HepG2 (cell line): ENCODE results near the gene SEC61G. TPM values are rescaled to one million over a fixed set of nuclear protein-coding genes. Genes with fewer than 3 reads are reported as not detected.

Source experiments
- ASH2L ChIP-seq: fragments of 300-600, 200-600 bp; sonication (generic); IDR thresholded peaks from 2 replicates; pipeline ENCODE4 v1.7.0; 2017; ENCODE audit warnings: low read depth, mild to moderate bottlenecking, moderate library complexity, mixed read lengths, low read length; ENCODE audit not compliant: insufficient read length
- CCDC6 ChIP-seq: sonication (generic); formaldehyde crosslinking; IDR thresholded peaks from 2 replicates; pipeline ENCODE4 v1.8.1; 2022; ENCODE audit warnings: mild to moderate bottlenecking, missing genetic modification reagents, moderate library complexity
- EHMT2 ChIP-seq: fragments of 200-600 bp; sonication (generic); IDR thresholded peaks from 2 replicates; pipeline ENCODE4 v1.7.0; 2017; ENCODE audit warnings: antibody characterized with exemption, low read depth, low read length, borderline replicate concordance
- GZF1 ChIP-seq: sonication (generic); formaldehyde crosslinking; IDR thresholded peaks from 2 replicates; pipeline ENCODE4 v1.5.1; 2020; ENCODE audit warnings: mild to moderate bottlenecking, missing genetic modification reagents
- MAX ChIP-seq: IDR thresholded peaks from 2 replicates; pipeline ENCODE4 v1.6.1; 2012; ENCODE audit warnings: inconsistent platforms
- MEF2D ChIP-seq: sonication (generic); formaldehyde crosslinking; IDR thresholded peaks from 2 replicates; pipeline ENCODE4 v1.5.1; 2020; ENCODE audit warnings: mild to moderate bottlenecking, missing genetic modification reagents
- PAWR ChIP-seq: sonication (generic); formaldehyde crosslinking; IDR thresholded peaks from 2 replicates; pipeline ENCODE4 v1.4.0; 2020; ENCODE audit warnings: missing genetic modification reagents, mild to moderate bottlenecking, borderline replicate concordance
- PCBP1 ChIP-seq: fragments of 200-400 bp; formaldehyde crosslinking; IDR thresholded peaks from 2 replicates; pipeline ENCODE4 v1.6.1; 2017; ENCODE audit warnings: mild to moderate bottlenecking, low read depth, low read length, borderline replicate concordance
- RNF219 ChIP-seq: sonication (generic); formaldehyde crosslinking; IDR thresholded peaks from 2 replicates; pipeline ENCODE4 v1.5.0; 2020; ENCODE audit warnings: mild to moderate bottlenecking, missing genetic modification reagents
- SMAD3 ChIP-seq: sonication (generic); formaldehyde crosslinking; IDR thresholded peaks from 2 replicates; pipeline ENCODE4 v1.4.0; 2020; ENCODE audit warnings: missing genetic modification reagents
- ZBTB46 ChIP-seq: sonication (generic); formaldehyde crosslinking; IDR thresholded peaks from 2 replicates; pipeline ENCODE4 v1.4.0; 2020; ENCODE audit warnings: mild to moderate bottlenecking, missing genetic modification reagents, borderline replicate concordance
- ZFP37 ChIP-seq: sonication (generic); formaldehyde crosslinking; IDR thresholded peaks from 2 replicates; pipeline ENCODE4 v1.4.0; 2020; ENCODE audit warnings: missing genetic modification reagents, borderline replicate concordance
- ZFP90 ChIP-seq: sonication (generic); formaldehyde crosslinking; IDR thresholded peaks from 2 replicates; pipeline ENCODE4 v1.8.0; 2022; ENCODE audit warnings: missing genetic modification reagents, mild to moderate bottlenecking, inconsistent platforms, borderline replicate concordance
- ZKSCAN1 ChIP-seq: fragments of 150-350 bp; IDR thresholded peaks from 2 replicates; pipeline ENCODE4 v1.6.1; 2014; ENCODE audit warnings: low read length
- ZNF230 ChIP-seq: sonication (generic); formaldehyde crosslinking; IDR thresholded peaks from 2 replicates; pipeline ENCODE4 v1.4.0; 2020; ENCODE audit warnings: mild to moderate bottlenecking, missing genetic modification reagents
- ZNF569 ChIP-seq: sonication (generic); formaldehyde crosslinking; IDR thresholded peaks from 2 replicates; pipeline ENCODE4 v1.5.0; 2020; ENCODE audit warnings: mild to moderate bottlenecking, missing genetic modification reagents, moderate library complexity, borderline replicate concordance
- ZNF607 ChIP-seq: sonication (generic); formaldehyde crosslinking; IDR thresholded peaks from 2 replicates; pipeline ENCODE4 v1.5.1; 2020; ENCODE audit warnings: missing genetic modification reagents, mild to moderate bottlenecking, borderline replicate concordance
- ZNF609 ChIP-seq: sonication (generic); formaldehyde crosslinking; IDR thresholded peaks from 2 replicates; pipeline ENCODE4 v1.4.0; 2020; ENCODE audit warnings: mild to moderate bottlenecking, missing genetic modification reagents, borderline replicate concordance
- ZNF747 ChIP-seq: sonication (generic); formaldehyde crosslinking; IDR thresholded peaks from 2 replicates; pipeline ENCODE4 v1.8.1; 2023; ENCODE audit warnings: missing genetic modification reagents, mild to moderate bottlenecking, borderline replicate concordance
- polyA plus RNA-seq, 8 experiments: library from polyadenylated mRNA; depleted of rRNA in 3 of 8; stranded (reverse) in 7 of 8; unstranded in 1 of 8; fragments of >200 nt; fragmentation: Illumina TruSeq in 4 of 8; extraction: Trizol in 4 of 8; gene quantifications; 2 replicates each; pipeline versions ENCODE4 v1.2.1 to v1.2.3, GENCODE V29; 2011 to 2016; ENCODE audit warnings: low read depth in 4 of 8, missing spikeins in 1 of 8, mixed read lengths in 1 of 8; ENCODE audit not compliant: insufficient read depth in 1 of 8
- total RNA-seq, 5 experiments: library from RNA; depleted of rRNA; stranded (reverse); fragments of >200 nt; fragmentation: Illumina TruSeq; extraction: Trizol; gene quantifications; 2 replicates each; pipeline ENCODE4 v1.2.3, GENCODE V29; 2016; ENCODE audit warnings: low read depth in 1 of 5

Gene SEC61G
- total and polyA plus RNA-seq, 2 of the 13 experiments (the other 11 are each of a cell fraction or from before 2014, with no cell fraction given), result 126 to 328 TPM

- TF ChIP-seq RNF219 (no peak), MAX (peak; percentile 95), PAWR (CRISPR knock-in tag) (no peak), ZNF607 (CRISPR knock-in tag) (no peak; the same call in 1 of the 2 replicates), ZFP90 (CRISPR knock-in tag) (no peak), GZF1 (CRISPR knock-in tag) (no peak), ZNF609 (no peak), ASH2L (no peak), ZNF747 (CRISPR knock-in tag) (no peak; the same call in 1 of the 2 replicates), MEF2D (CRISPR knock-in tag) (0 out of 2 replicates have a peak, but pooled peaks have one; percentile 44), EHMT2 (no peak), ZBTB46 (CRISPR knock-in tag) (no peak), ZNF230 (CRISPR knock-in tag) (peak; percentile 84; the same call in 1 of the 2 replicates), ZFP37 (CRISPR knock-in tag) (no peak), PCBP1 (no peak), ZNF569 (CRISPR knock-in tag) (no peak), ZKSCAN1 (no peak), CCDC6 (CRISPR knock-in tag) (no peak), SMAD3 (0 out of 2 replicates have a peak, but pooled peaks have one; percentile 34)
Observed at GRCh38 chr7:54773472-54774399, 14.7 kb upstream of the SEC61G start (continued).
